ENCODE data around the gene ACR.

Gene ACR

DNA sequence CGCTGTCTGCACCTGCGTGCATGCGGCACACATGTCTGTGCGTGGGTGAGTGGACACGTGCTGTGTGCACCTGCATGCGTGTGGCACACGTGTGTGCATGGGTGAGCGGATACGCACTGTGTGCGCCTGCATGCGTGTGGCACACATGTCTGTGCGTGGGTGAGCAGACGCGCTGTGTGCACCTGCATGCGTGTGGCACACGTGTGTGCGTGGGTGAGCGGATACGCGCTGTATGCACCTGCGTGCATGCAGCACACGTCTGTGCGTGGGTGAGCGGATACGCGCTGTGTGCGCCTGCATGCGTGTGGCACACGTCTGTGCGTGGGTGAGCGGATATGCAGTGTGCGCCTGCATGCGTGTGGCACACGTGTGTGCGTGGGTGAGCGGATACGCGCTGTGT lies 27.1 kb upstream of the ACR start:
- POLR2A ChIA-PET = no interaction called here
- DNase-seq (ENCODE audit: extremely low spot score) = no peak
- TF ChIP-seq FOXA1 (IDR thresholded peaks at IDR 0.05) (no peak), ELF4 (IDR thresholded peaks at IDR 0.05) (no peak), HDGF (IDR thresholded peaks at IDR 0.05; ENCODE audit: borderline replicate concordance) (no peak), ARNT (IDR thresholded peaks at IDR 0.05) (no peak), ZNF384 (IDR thresholded peaks at IDR 0.05) (no peak), NFRKB (IDR thresholded peaks at IDR 0.05) (no peak), CTBP1 (IDR thresholded peaks at IDR 0.05; ENCODE audit: borderline replicate concordance) (no peak), FOXM1 (IDR thresholded peaks at IDR 0.05; ENCODE audit: borderline replicate concordance) (no peak), SP1 (IDR thresholded peaks at IDR 0.05) (no peak), FOXK2 (IDR thresholded peaks at IDR 0.05) (no peak), LEF1 (IDR thresholded peaks at IDR 0.05; ENCODE audit: borderline replicate concordance) (no peak), L3MBTL2 (conservative IDR thresholded peaks at IDR 0.05) (no peak), TARDBP (IDR thresholded peaks at IDR 0.05) (no peak), BHLHE40 (IDR thresholded peaks at IDR 0.05; ENCODE audit: borderline replicate concordance) (no peak), SUZ12 (IDR thresholded peaks at IDR 0.05) (no peak)
- TF ChIP-seq, protein P1, sequence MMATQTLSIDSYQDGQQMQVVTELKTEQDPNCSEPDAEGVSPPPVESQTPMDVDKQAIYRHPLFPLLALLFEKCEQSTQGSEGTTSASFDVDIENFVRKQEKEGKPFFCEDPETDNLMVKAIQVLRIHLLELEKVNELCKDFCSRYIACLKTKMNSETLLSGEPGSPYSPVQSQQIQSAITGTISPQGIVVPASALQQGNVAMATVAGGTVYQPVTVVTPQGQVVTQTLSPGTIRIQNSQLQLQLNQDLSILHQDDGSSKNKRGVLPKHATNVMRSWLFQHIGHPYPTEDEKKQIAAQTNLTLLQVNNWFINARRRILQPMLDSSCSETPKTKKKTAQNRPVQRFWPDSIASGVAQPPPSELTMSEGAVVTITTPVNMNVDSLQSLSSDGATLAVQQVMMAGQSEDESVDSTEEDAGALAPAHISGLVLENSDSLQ (IDR thresholded peaks at IDR 0.05) = no peak
- CTCF ChIA-PET = no interaction called here

GRCh38 chr22:50711446-50712340 lies 26.3 kb upstream of the ACR start:
- CTCF ChIA-PET = no interaction called here
- POLR2A ChIA-PET = no interaction called here
- no peak for DNase-seq (ENCODE audit: extremely low spot score)
- TF ChIP-seq SP1 (IDR thresholded peaks at IDR 0.05) = no peak
- TF ChIP-seq NFRKB (IDR thresholded peaks at IDR 0.05) = no peak
- no peak for TF ChIP-seq FOXK2 (IDR thresholded peaks at IDR 0.05)
- no peak for TF ChIP-seq LEF1 (IDR thresholded peaks at IDR 0.05; ENCODE audit: borderline replicate concordance)
- TF ChIP-seq CTBP1 (IDR thresholded peaks at IDR 0.05; ENCODE audit: borderline replicate concordance) = no peak
- TF ChIP-seq ARNT (IDR thresholded peaks at IDR 0.05) = no peak
- TF ChIP-seq ELF4 (IDR thresholded peaks at IDR 0.05) = no peak

DNA sequence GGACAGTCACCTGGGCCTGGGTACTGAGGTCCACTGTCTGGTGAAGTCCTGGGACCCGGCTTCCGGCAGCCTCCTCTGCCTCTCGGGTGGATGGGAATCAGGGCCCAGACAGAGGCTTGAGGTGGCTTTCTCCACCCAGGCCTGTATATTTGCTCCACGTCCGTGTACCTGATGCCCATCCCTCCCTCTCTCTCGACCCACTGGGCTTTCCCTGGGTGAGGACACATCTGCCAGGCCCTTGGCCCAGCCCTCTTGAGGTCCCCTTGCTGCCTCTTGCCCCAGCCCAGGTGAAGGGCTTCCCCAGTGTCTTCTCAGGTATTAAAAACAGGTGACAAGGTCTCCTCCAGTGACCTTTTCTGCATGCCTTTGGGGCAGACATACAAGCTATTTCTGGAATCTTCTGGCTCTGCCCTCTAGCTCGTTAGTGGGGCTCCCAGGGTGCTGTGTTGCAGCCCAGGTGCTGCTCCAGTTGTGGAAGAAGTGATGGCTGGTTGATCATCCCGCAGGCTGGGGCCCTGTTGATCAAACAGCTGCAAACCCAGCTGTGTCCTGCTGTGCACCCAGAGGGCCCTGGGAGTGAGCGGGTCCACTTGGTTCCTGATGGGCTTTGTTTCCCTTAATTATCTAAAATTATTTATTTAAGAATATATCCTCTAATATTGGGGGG lies 25.5 kb upstream of the ACR start:
- TF ChIP-seq FOXA1 (IDR thresholded peaks at IDR 0.05) (no peak), SP1 (IDR thresholded peaks at IDR 0.05) (no peak), L3MBTL2 (conservative IDR thresholded peaks at IDR 0.05) (no peak), ARNT (IDR thresholded peaks at IDR 0.05) (no peak), FOXM1 (IDR thresholded peaks at IDR 0.05; ENCODE audit: borderline replicate concordance) (no peak), LEF1 (IDR thresholded peaks at IDR 0.05; ENCODE audit: borderline replicate concordance) (no peak), NFRKB (IDR thresholded peaks at IDR 0.05) (no peak)
- DNase-seq (ENCODE audit: extremely low spot score) = no peak
- CTCF ChIA-PET = no interaction called here
- POLR2A ChIA-PET = no interaction called here

DNA sequence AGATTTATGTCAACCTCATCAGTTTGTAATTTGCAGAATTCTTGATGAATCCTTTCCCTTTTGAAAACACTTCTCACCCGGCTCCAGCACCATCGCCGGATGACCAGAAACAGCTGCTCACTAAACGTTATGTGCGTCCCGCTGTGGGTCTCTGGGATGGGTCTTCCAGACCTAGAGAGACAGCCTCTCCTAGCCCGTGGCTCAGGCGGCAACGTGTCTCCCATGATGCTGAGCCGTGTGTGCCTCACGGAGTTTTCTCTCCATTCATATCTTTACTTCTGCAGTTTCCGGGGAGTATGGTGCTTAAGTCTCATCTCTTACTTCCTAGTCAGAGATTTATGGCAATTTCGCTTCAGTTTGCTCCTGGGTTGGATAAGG lies 25.0 kb upstream of the ACR start:
- no peak for TF ChIP-seq BHLHE40 (IDR thresholded peaks at IDR 0.05; ENCODE audit: borderline replicate concordance)
- TF ChIP-seq FOXM1 (IDR thresholded peaks at IDR 0.05; ENCODE audit: borderline replicate concordance) = no peak
- no peak for TF ChIP-seq SP1 (IDR thresholded peaks at IDR 0.05)
- TF ChIP-seq FOXK2 (IDR thresholded peaks at IDR 0.05) = no peak
- TF ChIP-seq ELF4 (IDR thresholded peaks at IDR 0.05) = no peak
- TF ChIP-seq LEF1 (IDR thresholded peaks at IDR 0.05; ENCODE audit: borderline replicate concordance) = no peak
- ChIA-PET POLR2A (no interaction called here), CTCF (no interaction called here)
- DNase-seq (ENCODE audit: extremely low spot score) = no peak

GRCh38 chr22:50713571-50714056 lies 24.4 kb upstream of the ACR start:
- DNase-seq (ENCODE audit: extremely low spot score) = no peak
- TF ChIP-seq ZNF384 (IDR thresholded peaks at IDR 0.05) (no peak), FOXM1 (IDR thresholded peaks at IDR 0.05; ENCODE audit: borderline replicate concordance) (no peak), SUZ12 (IDR thresholded peaks at IDR 0.05) (no peak), NFRKB (IDR thresholded peaks at IDR 0.05) (no peak), TARDBP (IDR thresholded peaks at IDR 0.05) (no peak), FOXK2 (IDR thresholded peaks at IDR 0.05) (no peak), ELF4 (IDR thresholded peaks at IDR 0.05) (no peak), BHLHE40 (IDR thresholded peaks at IDR 0.05; ENCODE audit: borderline replicate concordance) (no peak)
- ChIA-PET POLR2A (interaction anchor here (0.8 kb wide), 1 partner anchor 9 kb away, joined by 4 read pairs; no protein-coding TSS in a partner anchor), CTCF (no interaction called here)

DNA sequence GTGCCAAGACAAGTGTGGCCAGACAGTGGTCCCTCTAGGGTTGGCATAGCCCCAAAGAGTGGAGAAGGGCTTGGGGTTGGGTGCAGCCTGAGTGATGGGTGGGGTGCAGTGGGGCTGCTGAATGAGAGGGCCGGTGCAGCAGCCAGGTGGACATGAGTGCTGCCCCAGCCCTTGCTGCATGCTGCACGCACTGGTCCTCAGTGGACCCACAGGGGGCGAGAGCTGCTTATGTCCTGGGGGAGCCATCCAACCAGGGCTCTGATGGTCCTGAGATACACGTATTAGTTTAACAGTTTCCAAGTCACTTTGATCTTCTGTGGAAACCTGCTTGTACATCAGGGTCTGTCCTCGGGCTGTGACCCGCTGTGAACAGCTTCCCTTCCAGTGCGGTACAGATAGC lies 23.9 kb upstream of the ACR start:
- CTCF ChIA-PET = no interaction called here
- POLR2A ChIA-PET = interaction anchor here (0.8 kb wide), 1 partner anchor 9 kb away, joined by 4 read pairs; no protein-coding TSS in a partner anchor
- no peak for DNase-seq (ENCODE audit: extremely low spot score)
- TF ChIP-seq SP1 (IDR thresholded peaks at IDR 0.05) (no peak), CTBP1 (IDR thresholded peaks at IDR 0.05; ENCODE audit: borderline replicate concordance) (no peak), ELF4 (IDR thresholded peaks at IDR 0.05) (no peak), FOXA1 (IDR thresholded peaks at IDR 0.05) (no peak), NFRKB (IDR thresholded peaks at IDR 0.05) (no peak), ARNT (IDR thresholded peaks at IDR 0.05) (no peak), ZNF384 (IDR thresholded peaks at IDR 0.05) (no peak), FOXM1 (IDR thresholded peaks at IDR 0.05; ENCODE audit: borderline replicate concordance) (no peak), BHLHE40 (IDR thresholded peaks at IDR 0.05; ENCODE audit: borderline replicate concordance) (no peak), HDGF (IDR thresholded peaks at IDR 0.05; ENCODE audit: borderline replicate concordance) (no peak)

DNA sequence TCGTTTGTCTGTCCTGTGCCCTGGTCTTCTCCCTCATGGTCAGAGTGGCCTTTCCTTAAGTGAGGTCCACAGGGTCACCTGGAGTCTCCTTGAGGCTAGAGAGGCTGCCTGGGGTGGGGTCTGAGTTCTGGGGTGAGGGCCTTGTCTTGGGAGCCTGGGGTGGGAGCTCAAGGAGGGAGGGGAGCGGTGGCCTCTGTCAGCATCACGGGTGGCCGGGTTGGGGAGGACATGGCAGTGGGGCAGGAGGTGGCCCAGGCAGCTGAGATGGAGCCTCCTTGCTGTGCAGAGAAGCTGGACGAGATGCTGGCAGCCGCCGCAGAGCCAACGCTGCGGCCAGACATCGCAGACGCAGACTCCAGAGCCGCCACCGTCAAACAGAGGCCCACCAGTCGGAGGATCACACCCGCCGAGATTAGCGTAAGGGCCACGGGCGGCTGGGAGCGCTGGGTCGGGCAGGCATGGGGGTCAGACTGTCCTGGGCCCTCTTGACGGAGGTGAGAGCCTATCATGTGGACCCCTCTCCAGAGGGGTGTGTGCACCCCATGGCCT lies 23.3 kb upstream of the ACR start:
- ChIA-PET CTCF (no interaction called here), POLR2A (interaction anchor here (0.8 kb wide), 1 partner anchor 8 kb away, joined by 4 read pairs; no protein-coding TSS in a partner anchor)
- DNase-seq (ENCODE audit: extremely low spot score) = no peak
- TF ChIP-seq LEF1 (IDR thresholded peaks at IDR 0.05; ENCODE audit: borderline replicate concordance) = no peak
- no peak for TF ChIP-seq SUZ12 (IDR thresholded peaks at IDR 0.05)
- TF ChIP-seq FOXM1 (IDR thresholded peaks at IDR 0.05; ENCODE audit: borderline replicate concordance) = no peak
- no peak for TF ChIP-seq TARDBP (IDR thresholded peaks at IDR 0.05)
- TF ChIP-seq FOXA1 (IDR thresholded peaks at IDR 0.05) = no peak
- TF ChIP-seq NFRKB (IDR thresholded peaks at IDR 0.05) = no peak
